ENCODE results near the gene NAALADL2. TPM values are rescaled to one million over a fixed set of nuclear protein-coding genes. Genes with fewer than 3 reads are reported as not detected.

Gene NAALADL2
- total RNA-seq, 1 experiment from 2014 or later: 1.0 TPM

GRCh38 chr3:174884776-174885568 is 25.8 kb downstream of the NAALADL2 start:
- no peak for DNase-seq (ENCODE audit: extremely low read depth, low read depth)

DNA sequence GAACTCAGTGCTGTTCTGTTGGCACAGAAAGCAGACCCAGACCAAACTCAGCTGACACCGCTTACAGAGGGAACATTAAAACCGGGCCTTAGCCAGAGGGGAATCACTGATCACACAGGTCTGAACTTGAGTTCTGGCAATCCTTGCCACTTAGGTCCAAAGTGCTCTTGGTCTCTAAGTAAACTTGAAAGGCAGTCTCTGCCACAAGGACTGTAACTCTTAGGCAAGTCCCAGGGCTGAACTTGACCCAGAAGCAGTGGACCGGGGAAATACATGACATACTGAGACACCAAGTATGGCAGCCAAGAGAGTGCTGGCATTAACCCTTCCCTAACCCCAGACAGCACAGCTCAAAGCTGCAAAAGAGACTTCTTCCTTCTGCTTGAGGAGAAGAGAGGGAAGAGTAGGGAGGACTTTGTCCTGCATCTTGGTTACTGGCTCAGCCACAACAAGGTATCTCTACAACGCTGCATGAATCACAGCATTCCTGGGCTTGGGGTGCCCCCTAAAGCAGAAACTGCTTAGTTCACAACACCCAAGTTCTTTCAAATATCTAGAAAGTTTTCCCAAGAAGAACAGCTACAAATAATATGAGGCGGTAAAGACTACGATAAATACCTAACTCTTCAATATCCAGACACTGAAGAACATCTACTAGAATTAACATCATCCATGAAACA is 32.5 kb downstream of the NAALADL2 start:
- DNase-seq (ENCODE audit: extremely low read depth, low read depth): no peak

DNA sequence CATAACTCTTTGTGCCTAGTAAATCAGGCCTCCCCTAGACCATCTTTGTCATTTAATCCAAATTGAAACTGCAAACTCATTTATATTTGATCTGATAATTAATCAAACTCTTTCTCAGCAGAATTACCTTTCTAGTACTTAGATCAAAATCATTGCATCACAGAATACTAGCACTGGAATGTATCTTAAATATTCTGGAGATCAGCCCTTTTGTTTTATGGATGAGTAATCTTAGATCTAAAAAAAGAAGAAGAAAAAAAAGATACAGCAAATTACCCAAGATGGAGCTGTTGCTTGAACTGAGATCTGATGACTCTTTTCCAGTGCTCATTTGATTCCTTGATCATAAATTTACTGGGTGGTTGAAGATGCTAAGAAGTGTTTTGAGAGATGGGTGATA is 47.9 kb downstream of the NAALADL2 start:
- DNase-seq (ENCODE audit: extremely low read depth, low read depth): no peak

DNA sequence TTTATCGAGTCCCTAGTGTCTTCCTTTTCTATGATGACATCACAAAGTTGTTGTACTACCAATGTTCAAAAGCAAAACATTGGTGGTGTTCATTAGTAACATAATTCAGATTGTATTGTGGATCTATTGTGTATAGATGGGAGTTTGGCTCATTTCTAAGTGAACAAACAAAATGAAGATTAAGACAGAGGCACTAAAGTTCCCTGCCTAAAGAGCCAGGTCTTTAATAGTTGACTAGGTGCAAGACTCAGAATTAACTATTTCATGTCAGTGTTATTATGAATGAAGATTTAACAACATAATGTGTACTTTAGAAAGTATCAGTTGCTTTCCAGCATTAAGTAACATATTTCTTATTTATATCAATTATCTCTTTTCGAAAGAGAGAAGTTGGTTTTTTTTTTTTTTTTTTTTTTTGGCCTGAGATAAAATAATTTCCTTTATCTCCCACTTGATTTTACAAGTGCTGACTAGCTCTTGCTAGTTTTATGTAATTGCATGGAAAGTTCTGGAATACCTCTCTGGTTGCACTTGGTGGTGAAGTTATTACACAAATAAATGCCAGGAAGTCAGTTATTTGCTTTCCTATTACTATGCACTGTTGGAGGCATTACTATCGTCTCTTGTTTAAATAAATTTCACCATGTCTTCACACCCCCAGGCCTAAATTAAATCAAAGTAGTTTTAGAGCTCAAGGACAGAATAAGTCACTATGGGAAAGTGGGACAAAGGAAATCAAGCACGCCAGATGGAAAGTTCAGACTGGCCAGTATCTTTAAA is 48.7 kb downstream of the NAALADL2 start:
- DNase-seq (ENCODE audit: extremely low read depth, low read depth): no peak

DNA sequence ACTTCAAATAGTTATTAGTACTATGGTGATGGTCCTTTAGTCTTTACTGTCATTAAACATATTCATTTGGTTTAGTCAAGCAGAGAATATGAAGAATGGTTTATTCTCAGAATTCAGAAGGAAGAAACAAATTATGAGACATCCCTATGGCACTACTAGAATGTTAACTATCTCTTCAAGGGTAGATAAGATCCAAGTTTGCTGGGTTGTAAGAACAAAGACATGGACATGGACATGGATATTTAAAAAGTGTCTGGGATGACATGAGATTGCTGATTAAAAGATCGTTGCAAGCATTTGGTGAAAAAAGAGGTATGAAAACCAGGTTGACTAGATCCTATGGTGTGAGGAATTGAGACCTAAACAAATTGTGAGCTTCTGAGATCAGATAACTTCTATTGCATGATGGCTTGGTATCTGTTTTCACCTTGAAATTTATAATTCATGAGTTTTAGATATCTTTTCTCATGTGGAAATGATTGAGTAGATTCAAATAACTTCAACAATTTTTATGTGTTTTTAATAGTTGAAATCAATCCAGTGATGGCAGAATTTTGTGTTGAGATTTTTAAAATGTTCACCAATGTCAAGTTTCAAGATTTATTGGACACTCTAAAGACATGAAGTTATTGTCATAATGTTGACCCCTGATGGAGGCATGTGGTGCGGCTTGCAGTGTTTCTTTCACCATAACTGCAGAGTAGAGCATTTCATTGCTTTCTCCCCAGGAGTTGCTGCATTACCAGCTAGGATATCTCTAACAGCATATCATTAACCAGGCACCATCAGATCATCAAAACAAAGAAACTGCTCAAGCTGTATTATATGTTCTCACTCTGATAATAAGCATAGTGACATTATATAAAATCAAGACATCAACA is 72.6 kb downstream of the NAALADL2 start:
- no peak for DNase-seq (ENCODE audit: extremely low read depth, low read depth)

GRCh38 chr3:174936590-174936989 is 77.5 kb downstream of the NAALADL2 start:
- no peak for DNase-seq (ENCODE audit: extremely low read depth, low read depth)

- no peak for DNase-seq (ENCODE audit: extremely low read depth, low read depth)
Measured at GRCh38 chr3:174937478-174937877, 78.3 kb downstream of the NAALADL2 start.

DNA sequence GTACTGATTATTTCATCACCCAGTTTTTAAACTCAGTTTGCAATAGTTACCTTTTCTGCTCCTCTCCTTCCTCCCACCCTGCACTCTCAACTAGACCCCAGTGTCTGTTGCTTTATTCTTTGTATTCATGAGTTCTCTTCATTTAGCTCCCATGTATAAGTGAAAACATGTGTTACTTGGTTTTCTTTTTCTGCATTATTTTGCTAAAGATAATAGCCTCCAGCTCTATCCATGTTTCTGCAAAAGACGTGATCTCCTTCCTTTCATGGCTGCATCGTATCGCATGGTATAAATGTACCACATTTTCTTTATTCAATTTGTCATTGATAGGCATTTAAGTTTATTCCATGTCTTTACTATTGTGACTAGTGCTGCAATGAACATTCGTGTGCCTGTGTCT is 79.0 kb downstream of the NAALADL2 start:
- no peak for DNase-seq (ENCODE audit: extremely low read depth, low read depth)

DNA sequence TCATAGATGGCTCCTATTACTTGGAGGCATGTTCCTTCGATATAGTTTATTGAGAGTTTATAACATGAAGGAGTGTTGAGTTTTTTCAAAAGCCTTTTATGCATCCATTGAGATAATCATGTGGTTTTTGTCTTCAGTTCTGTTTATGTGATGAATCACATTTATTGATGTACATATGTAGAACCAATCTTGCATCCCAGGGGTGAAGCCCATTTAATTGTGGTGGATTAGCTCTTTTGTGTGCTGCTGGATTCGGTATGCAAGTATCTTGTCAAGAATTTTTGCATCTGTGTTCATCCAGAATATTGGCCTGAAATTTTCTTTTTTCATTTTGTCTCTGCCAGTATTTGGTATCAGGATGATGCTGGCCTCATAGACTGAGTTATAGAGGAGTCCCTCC is 81.0 kb downstream of the NAALADL2 start:
- no peak for DNase-seq (ENCODE audit: extremely low read depth, low read depth)

GRCh38 chr3:174945276-174945675 is 86.1 kb downstream of the NAALADL2 start:
- DNase-seq (ENCODE audit: extremely low read depth, low read depth): no peak

GRCh38 chr3:174945951-174946350 is 86.8 kb downstream of the NAALADL2 start:
- no peak for DNase-seq (ENCODE audit: extremely low read depth, low read depth)

DNA sequence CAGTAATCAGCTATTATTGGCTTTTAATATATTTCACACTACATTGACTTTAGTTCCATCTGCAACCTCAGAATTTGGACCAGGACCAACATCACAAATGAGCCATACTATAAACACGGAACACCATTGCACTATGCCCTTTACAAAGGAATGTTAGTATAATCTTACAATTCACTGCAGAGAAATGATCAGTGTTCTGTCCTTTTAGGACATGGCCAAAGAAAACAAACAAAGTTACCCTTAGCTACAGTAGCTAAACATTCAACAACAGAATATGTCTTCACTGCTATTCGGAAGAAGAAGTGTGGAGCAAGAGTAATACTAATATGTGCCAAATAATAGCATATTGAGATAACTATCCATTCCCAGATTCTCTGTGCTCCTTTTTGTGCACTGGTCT is 90.4 kb downstream of the NAALADL2 start:
- DNase-seq (ENCODE audit: extremely low read depth, low read depth): peak; percentile 38

GRCh38 chr3:174951034-174951433 is 91.9 kb downstream of the NAALADL2 start:
- DNase-seq (ENCODE audit: extremely low read depth, low read depth): no peak

DNA sequence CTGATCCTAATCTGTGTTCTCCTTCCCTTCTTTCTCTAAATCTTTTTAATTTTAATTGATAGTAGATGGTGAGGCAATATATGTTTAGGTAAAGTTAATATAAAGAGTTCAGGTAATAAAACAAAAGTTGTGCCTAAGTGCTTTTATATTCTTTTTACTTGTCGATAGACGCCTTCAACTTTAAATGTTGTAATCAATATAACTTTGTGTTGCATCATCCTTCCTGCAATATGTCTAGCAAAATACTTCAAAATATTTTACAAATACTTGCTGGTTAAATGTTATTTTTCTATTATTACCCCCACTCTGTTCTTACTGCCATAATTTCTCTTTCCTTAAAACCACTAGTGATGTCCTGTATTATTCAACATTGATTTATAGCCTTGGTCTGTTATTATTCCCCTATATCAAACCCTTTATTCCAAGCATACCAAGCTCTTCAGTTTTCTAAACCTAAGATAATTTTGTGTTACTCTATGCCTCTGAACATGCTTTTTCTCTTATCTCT is 92.4 kb downstream of the NAALADL2 start:
- no peak for DNase-seq (ENCODE audit: extremely low read depth, low read depth)

DNA sequence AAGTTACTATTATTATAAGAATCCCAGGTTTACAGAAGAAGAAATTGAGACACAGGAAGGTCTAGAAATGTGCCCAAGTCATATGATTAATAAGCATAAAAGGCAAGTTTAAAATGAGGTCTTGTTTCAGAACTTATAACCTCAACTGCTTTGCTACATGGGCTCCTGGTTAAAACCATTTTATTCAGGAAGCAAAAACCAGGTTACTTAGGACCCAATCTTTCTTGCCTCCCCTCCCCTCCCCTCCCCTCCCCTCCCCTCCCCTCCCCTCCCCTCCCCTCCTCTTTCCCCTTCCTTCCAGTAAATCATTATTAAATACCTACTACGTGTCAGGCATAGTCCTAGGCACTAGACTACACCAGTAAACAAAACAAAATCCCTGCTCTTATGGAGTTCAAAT is 93.9 kb downstream of the NAALADL2 start:
- no peak for DNase-seq (ENCODE audit: extremely low read depth, low read depth)

DNA sequence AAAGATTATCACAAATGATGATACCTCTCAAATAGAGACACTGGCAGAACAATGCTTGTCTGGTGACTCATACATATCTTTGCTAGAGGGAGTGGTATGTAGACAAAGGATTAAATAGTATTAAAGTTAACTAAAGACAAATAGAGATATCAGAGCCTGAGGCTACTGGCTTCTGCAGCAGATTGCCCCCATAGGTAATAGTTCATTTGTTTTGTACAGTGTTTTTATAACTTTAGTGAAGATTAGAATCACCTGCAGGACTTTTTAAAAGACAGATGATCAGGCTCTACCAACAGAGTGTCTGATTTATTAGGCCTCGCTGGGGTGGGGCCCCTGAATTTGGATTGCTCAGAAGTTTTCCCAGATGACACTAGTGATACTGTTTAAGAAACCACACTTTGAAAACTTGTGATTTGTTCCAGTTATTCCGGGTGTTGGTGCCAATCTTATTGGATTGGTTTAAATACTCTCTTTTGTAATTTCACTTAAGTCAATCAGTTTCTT is 96.4 kb downstream of the NAALADL2 start:
- DNase-seq (ENCODE audit: extremely low read depth, low read depth): no peak

- no peak for DNase-seq (ENCODE audit: extremely low read depth, low read depth)
Measured at GRCh38 chr3:174957081-174957480, 97.9 kb downstream of the NAALADL2 start.

GRCh38 chr3:174957551-174958001 is 98.4 kb downstream of the NAALADL2 start:
- DNase-seq (ENCODE audit: extremely low read depth, low read depth): no peak

- no peak for DNase-seq (ENCODE audit: extremely low read depth, low read depth)
Measured at GRCh38 chr3:174958671-174959328, 99.7 kb downstream of the NAALADL2 start.

All from NCI-H460 (cell line).